Measurements from ENCODE around the gene ANO6. TPM values are rescaled to one million over a fixed set of nuclear protein-coding genes. Genes with fewer than 3 reads are reported as not detected.

Gene ANO6
- total RNA-seq, 1 experiment from 2014 or later, result 59.3 TPM

DNA sequence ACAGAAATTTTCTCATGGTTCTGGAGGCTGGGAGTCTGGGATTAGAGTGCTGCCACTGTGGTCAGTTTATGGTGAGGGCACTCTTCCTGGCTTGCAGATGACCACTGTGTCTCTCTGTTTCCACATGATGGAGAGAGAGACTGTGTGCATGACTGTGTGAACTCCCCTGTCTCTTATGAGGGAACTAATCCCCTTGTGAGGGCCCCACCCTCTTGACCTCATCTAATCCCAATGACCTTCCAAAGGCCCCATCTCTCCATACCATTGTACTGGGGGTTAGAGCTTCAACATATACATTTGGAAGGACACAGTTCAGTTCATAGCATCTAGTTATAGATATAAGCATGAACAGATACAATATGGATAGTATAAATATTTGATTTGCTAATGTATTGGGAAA lies 31.7 kb downstream of the ANO6 start:
- Histone ChIP-seq H3K27ac (ENCODE audit: low read depth, low read length, poor library complexity, severe bottlenecking) (no peak overlapping the region), H3K9me3 (ENCODE audit: low read depth, low read length, poor library complexity, severe bottlenecking) (no peaks in the 10 kb centered on the region), H3K4me3 (ENCODE audit: low read depth, low read length, poor library complexity, severe bottlenecking) (no peak overlapping the region), H3K4me1 (ENCODE audit: insufficient read depth, low read length, poor library complexity, severe bottlenecking) (peaks cover 15% of the 10 kb centered on the region), H3K27me3 (replicated peaks; ENCODE audit: insufficient read depth, low read depth, low read length, poor library complexity) (no peaks in the 10 kb centered on the region), H3K36me3 (ENCODE audit: insufficient read depth, low read length, poor library complexity, severe bottlenecking) (no peaks in the 10 kb centered on the region)
- no TSS peak for BruUV-seq (replicated peaks)
- POLR2A ChIA-PET (ENCODE audit: low non-redundant PET), result no interaction called here
- DNase-seq (ENCODE audit: low spot score), result no peak
- intact Hi-C loops (cut with micrococcal nuclease; ENCODE audit: unreplicated experiment), result no loop called here
- TF ChIP-seq CTCF (conservative IDR thresholded peaks at IDR 0.05; ENCODE audit: low read depth, low read length) (no peak), EZH2 (IDR thresholded peaks at IDR 0.05; ENCODE audit: borderline replicate concordance, low read depth, low read length, poor library complexity, severe bottlenecking) (no peak)
- CTCF ChIA-PET, result no interaction called here

GRCh38 chr12:45248095-45248494 lies 32.2 kb downstream of the ANO6 start:
- no peak for DNase-seq (ENCODE audit: low spot score)
- intact Hi-C loops (cut with micrococcal nuclease; ENCODE audit: unreplicated experiment), result loop anchor here (2.0 kb wide), 1 partner anchor 13 kb away; no protein-coding TSS in a partner anchor
- Histone ChIP-seq H3K9me3 (ENCODE audit: low read depth, low read length, poor library complexity, severe bottlenecking) (no peaks in the 10 kb centered on the region), H3K27me3 (replicated peaks; ENCODE audit: insufficient read depth, low read depth, low read length, poor library complexity) (no peaks in the 10 kb centered on the region), H3K4me1 (ENCODE audit: insufficient read depth, low read length, poor library complexity, severe bottlenecking) (peaks cover 15% of the 10 kb centered on the region), H3K36me3 (ENCODE audit: insufficient read depth, low read length, poor library complexity, severe bottlenecking) (no peaks in the 10 kb centered on the region), H3K27ac (ENCODE audit: low read depth, low read length, poor library complexity, severe bottlenecking) (no peak overlapping the region), H3K4me3 (ENCODE audit: low read depth, low read length, poor library complexity, severe bottlenecking) (no peak overlapping the region)
- ChIA-PET POLR2A (ENCODE audit: low non-redundant PET) (no interaction called here), CTCF (no interaction called here)
- TF ChIP-seq CTCF (conservative IDR thresholded peaks at IDR 0.05; ENCODE audit: low read depth, low read length) (no peak), EZH2 (IDR thresholded peaks at IDR 0.05; ENCODE audit: borderline replicate concordance, low read depth, low read length, poor library complexity, severe bottlenecking) (no peak)
- no TSS peak for BruUV-seq (replicated peaks)

DNA sequence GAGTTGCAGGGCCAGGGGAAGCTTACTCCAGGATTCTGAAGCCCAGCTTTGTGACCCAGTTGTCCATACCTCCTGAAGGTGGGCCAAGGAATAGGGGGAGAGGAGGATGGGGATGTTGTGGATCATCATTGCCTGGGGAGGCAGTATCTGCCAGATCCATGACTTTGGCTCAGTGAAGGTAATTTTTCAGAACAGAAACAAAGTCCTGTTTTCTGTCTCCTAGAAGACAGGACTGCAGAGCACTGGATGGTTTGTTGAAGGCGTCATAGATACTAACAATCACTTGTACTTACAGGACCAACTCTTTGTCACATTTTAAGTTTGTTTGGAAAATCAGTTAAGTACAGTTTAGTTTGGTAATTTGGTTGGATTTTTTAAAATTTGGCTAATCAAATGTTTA lies 38.4 kb downstream of the ANO6 start:
- TF ChIP-seq EZH2 (IDR thresholded peaks at IDR 0.05; ENCODE audit: borderline replicate concordance, low read depth, low read length, poor library complexity, severe bottlenecking), result no peak
- no peak for TF ChIP-seq CTCF (conservative IDR thresholded peaks at IDR 0.05; ENCODE audit: low read depth, low read length)
- Histone ChIP-seq H3K36me3 (ENCODE audit: insufficient read depth, low read length, poor library complexity, severe bottlenecking) (no peaks in the 10 kb centered on the region), H3K4me3 (ENCODE audit: low read depth, low read length, poor library complexity, severe bottlenecking) (no peak overlapping the region), H3K9me3 (ENCODE audit: low read depth, low read length, poor library complexity, severe bottlenecking) (no peaks in the 10 kb centered on the region), H3K27ac (ENCODE audit: low read depth, low read length, poor library complexity, severe bottlenecking) (no peak overlapping the region), H3K27me3 (replicated peaks; ENCODE audit: insufficient read depth, low read depth, low read length, poor library complexity) (no peaks in the 10 kb centered on the region), H3K4me1 (ENCODE audit: insufficient read depth, low read length, poor library complexity, severe bottlenecking) (peaks cover 45% of the 10 kb centered on the region)
- ChIA-PET POLR2A (ENCODE audit: low non-redundant PET) (no interaction called here), CTCF (no interaction called here)
- no TSS peak for BruUV-seq (replicated peaks)
- no peak for DNase-seq (ENCODE audit: low spot score)
- intact Hi-C loops (cut with micrococcal nuclease; ENCODE audit: unreplicated experiment), result no loop called here
